Measurements from ENCODE around the gene C12orf76. TPM values are rescaled to one million over a fixed set of nuclear protein-coding genes. Genes with fewer than 3 reads are reported as not detected.

Gene C12orf76
- 7.4 and 10.6 TPM in 2 replicates for total RNA-seq

GRCh38 chr12:110048242-110049027 is at the start of gene C12orf76:
Gene C12orf76, minus strand, starts transcription at chr12:110048522. Its CDS starts 27 bp downstream, at chr12:110048495.

GRCh38 chr12:109998904-109999648 is 49.2 kb downstream of the C12orf76 start, which contains the start of gene ANKRD13A:
Gene ANKRD13A, plus strand, starts transcription at chr12:109999430. Its CDS starts 259 bp downstream, at chr12:109999689.

GRCh38 chr12:109995686-109996482 is 52.4 kb downstream of the C12orf76 start, which contains the start of gene GIT2:
Gene GIT2, minus strand, starts transcription at chr12:109996368. Its CDS starts 144 bp downstream, at chr12:109996224.

Other genes starting within 250 kb of the C12orf76 start
- 0.19 and 0.53 TPM in 2 replicates for gene TRPV4, start 215.1 kb downstream of the C12orf76 start, total RNA-seq
- gene GLTP, start 168.0 kb downstream of the C12orf76 start, total RNA-seq: 57.2 and 58.8 TPM in 2 replicates
- 9.5 and 14.5 TPM in 2 replicates for gene TCHP, start 148.2 kb downstream of the C12orf76 start, total RNA-seq
- 46.1 and 51.8 TPM in 2 replicates for gene GIT2, start 52.2 kb downstream of the C12orf76 start, total RNA-seq
- gene ANKRD13A, start 49.1 kb downstream of the C12orf76 start, total RNA-seq: 47.8 and 55.6 TPM in 2 replicates
- gene IFT81, start 75.8 kb upstream of the C12orf76 start, total RNA-seq: 19.1 and 21.1 TPM in 2 replicates
- gene ATP2A2, start 232.7 kb upstream of the C12orf76 start, total RNA-seq: 141 and 150 TPM in 2 replicates

All from aortic smooth muscle cell (primary cell).